Endometrial microvascular endothelial cells (primary cell): ENCODE measurements around the gene GPR63. TPM values are rescaled to one million over a fixed set of nuclear protein-coding genes. Genes with fewer than 3 reads are reported as not detected.

ENCODE experiments used
- in situ Hi-C: cut with HindIII; loops from 2 replicates; pipeline ENCODE4 v1.10.0; 2017; ENCODE audit warnings: low sequenced_read_pairs, low pct_unique_long_range_greater_than_20kb; ENCODE audit errors: inconsistent ontology term
- total RNA-seq: library from RNA; depleted of rRNA; stranded (reverse); fragments of >200 nt; gene quantifications from one replicate; pipeline ENCODE4 v1.2.3, GENCODE V29; 2015; ENCODE audit errors: inconsistent ontology term

Gene GPR63
- total RNA-seq, 1 donor from 2014 or later, result 0.09 TPM

DNA sequence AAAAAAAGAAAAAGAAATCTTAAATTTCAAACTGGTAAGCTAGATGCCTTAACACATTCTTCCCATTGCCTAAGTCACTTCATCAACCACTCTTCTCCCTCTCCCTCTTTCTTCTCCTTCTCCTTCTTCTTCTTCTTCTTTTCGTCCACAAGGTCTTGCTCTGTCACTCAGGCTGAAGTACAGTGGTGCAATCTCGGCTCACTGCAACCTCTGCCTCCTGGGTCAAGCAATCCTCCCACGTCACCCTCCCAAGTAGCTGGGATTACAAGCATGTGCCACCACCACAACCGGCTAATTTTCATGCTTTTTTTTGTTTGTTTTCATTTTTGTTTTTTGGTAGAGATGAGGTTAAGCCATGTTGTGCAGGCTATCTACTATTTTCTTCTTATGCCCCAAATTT lies 60.2 kb downstream of the GPR63 start:
- in situ Hi-C loops, result no loop called here

DNA sequence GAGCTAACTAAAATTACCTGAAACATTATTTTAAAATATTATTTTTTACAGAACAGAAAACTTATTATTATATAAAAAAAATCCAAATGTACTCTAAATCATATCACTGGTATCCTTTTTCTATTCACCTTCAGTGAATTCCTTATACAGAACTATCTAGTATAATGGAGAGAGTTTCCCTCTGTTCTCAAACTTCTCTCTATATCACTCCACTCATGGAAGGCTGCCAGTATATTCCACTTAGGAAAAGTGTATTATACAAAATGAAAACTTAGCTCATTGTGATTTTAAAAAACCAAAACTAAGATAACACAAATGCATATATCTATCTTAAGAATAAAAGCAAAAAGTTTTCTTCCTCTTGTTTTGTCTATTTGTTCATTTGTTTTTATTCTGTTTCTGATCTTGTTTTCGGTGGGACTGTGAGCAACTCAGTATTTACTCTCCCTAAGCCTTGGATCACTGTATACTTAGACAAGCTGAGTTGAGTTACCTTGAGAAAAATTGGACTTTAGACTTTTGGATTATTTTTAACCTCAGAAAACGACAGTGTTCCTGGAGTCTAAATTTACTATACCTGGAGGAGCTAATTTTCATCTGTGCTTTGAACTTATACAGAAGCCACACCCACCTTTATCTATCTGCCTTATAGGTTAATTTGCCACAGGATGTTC lies 61.4 kb downstream of the GPR63 start:
- in situ Hi-C loops, result no loop called here

DNA sequence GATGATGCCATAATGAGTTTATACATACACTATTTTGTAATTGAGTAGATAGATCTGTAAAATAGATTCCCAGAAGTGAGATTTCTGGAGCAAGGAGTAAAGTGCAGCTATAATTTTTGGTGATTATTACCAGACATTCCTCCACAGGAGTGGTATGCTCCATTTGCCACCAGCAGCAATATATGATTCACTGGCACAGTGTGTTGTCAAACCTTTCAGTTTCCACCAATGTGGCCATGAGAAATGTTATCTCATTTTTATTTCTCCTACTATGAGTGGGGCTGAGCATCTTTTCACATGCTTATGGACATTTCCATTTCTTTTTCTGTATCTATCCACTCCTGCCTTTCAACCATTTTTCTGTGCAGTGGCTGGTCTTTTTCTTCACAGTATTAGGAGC lies 70.5 kb downstream of the GPR63 start:
- in situ Hi-C loops, result no loop called here

GRCh38 chr6:96762599-96762998 lies 74.7 kb downstream of the GPR63 start:
- in situ Hi-C loops, result no loop called here

- in situ Hi-C loops, result no loop called here
Observed at GRCh38 chr6:96761794-96762193, 75.5 kb downstream of the GPR63 start.

- in situ Hi-C loops, result no loop called here
Observed at GRCh38 chr6:96760153-96760687, 77.1 kb downstream of the GPR63 start.

DNA sequence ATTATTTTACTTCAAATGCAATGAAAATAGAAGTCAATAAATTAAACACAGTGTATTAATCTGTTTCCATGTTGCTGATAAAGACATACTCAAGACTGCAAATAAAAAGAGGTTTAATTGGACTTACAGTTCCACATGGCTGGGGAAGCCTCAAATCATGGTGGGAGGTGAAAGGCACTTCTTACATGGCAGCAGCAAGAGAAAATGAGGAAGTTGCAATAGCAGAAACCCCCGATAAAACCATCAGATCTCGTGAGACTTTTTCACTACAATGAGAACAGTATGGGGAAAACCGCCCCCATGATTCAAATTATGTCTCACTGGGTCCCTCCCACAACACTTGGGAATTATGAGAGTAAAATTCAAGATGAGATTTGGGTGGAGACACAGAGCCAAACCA lies 82.2 kb downstream of the GPR63 start:
- in situ Hi-C loops, result no loop called here

- in situ Hi-C loops, result no loop called here
Observed at GRCh38 chr6:96749891-96750290, 87.4 kb downstream of the GPR63 start.

Other genes starting within 250 kb of the GPR63 start
- 36.0 TPM for gene NDUFAF4, start 60.4 kb upstream of the GPR63 start, total RNA-seq
- gene KLHL32, start 87.3 kb upstream of the GPR63 start, total RNA-seq, result not detected